H1 (cell line): ENCODE results near the gene ZNF333. TPM values are rescaled to one million over a fixed set of nuclear protein-coding genes. Genes with fewer than 3 reads are reported as not detected.

ENCODE experiments used
- TAF7 ChIP-seq: optimal IDR thresholded peaks from 2 replicates; pipeline ENCODE3; 2011; ENCODE audit warnings: low read depth, mild to moderate bottlenecking, inconsistent platforms, low read length, moderate library complexity, borderline replicate concordance
- polyA plus RNA-seq, 7 experiments: library from polyadenylated mRNA; depleted of rRNA in 3 of 7; stranded (reverse) in 5 of 7; unstranded in 2 of 7; fragments of >200 nt in 5 of 7; fragments of 200-250 nt in 2 of 7; gene quantifications; 1 replicate in 5 of 7; 2 replicates in 1 of 7; 4 replicates in 1 of 7; pipeline versions ENCODE4 v1.2.1 to v1.2.3, GENCODE V29; 2011 to 2013; ENCODE audit warnings: missing spikeins in 2 of 7, mixed read lengths in 2 of 7
- total RNA-seq: library from RNA; stranded (reverse); fragmentation: NEBNext Ultra II Directional; extraction: Animal tissue kit (Norgen Biotek cat#: 25700); gene quantifications from 2 replicates; pipeline ENCODE4 v1.2.1, GENCODE V29; 2021

Gene ZNF333
- total and polyA plus RNA-seq, 2 of the 8 experiments (the other 6 are each of a cell fraction or from before 2014, with no cell fraction given): 7.3 to 8.4 TPM

DNA sequence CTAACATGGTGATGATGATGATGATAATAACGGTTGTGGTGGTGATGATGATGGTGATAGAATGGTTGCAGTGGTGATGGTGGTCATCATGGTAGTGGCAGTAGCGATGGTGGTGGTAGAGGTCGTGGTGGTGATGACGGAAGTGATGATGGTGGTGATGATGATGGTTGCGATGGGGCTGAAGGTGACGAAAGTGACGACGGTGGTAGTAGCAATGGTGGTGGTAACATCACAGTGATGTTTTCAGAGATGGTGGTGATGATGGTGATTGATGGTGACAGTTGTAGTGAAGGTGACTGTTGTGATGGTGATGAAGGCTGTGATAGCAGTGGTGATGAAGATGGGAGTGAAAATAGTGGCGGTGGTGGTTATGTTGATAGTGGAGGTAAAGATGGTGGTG lies 11.6 kb upstream of the ZNF333 start (continued):
- TF ChIP-seq TAF7: no peak
- TF ChIP-seq, all 59 proteins: peak for 0
